ENCODE measurements around the gene GABRG3.

- TF ChIP-seq, protein P1, sequence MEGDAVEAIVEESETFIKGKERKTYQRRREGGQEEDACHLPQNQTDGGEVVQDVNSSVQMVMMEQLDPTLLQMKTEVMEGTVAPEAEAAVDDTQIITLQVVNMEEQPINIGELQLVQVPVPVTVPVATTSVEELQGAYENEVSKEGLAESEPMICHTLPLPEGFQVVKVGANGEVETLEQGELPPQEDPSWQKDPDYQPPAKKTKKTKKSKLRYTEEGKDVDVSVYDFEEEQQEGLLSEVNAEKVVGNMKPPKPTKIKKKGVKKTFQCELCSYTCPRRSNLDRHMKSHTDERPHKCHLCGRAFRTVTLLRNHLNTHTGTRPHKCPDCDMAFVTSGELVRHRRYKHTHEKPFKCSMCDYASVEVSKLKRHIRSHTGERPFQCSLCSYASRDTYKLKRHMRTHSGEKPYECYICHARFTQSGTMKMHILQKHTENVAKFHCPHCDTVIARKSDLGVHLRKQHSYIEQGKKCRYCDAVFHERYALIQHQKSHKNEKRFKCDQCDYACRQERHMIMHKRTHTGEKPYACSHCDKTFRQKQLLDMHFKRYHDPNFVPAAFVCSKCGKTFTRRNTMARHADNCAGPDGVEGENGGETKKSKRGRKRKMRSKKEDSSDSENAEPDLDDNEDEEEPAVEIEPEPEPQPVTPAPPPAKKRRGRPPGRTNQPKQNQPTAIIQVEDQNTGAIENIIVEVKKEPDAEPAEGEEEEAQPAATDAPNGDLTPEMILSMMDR (IDR thresholded peaks at IDR 0.05; ENCODE audit: poor library complexity), result no peak
- no peak for TF ChIP-seq EZH2 (IDR thresholded peaks at IDR 0.05; ENCODE audit: borderline replicate concordance)
- no peak for TF ChIP-seq EZH2phosphoT487 (IDR thresholded peaks at IDR 0.05; ENCODE audit: low read depth, severe bottlenecking, unreplicated experiment)
These were observed 71.7 kb downstream of the GABRG3 start for GRCh38 chr15:27042646-27043045.
